SU-DHL-6 (cell line): ENCODE measurements around the gene ITFG1.

Experiments used
- H2AFZ ChIP-seq: fragments of 200-600 bp; sonication (generic); 2 replicates; pipeline ENCODE4 v1.6.1; 2014; ENCODE audit warnings: low read depth, mild to moderate bottlenecking, moderate library complexity, mixed read lengths, antibody characterized with exemption, low read length; ENCODE audit not compliant: severe bottlenecking
- H3F3A ChIP-seq: fragments of 200-600 bp; shearing (Covaris generic); 2 replicates; pipeline ENCODE4 v1.6.0; 2016; ENCODE audit warnings: antibody characterized with exemption, mild to moderate bottlenecking; ENCODE audit not compliant: insufficient read depth
- H3K27ac ChIP-seq: fragments of 200-600 bp; sonication (generic); 2 replicates; pipeline ENCODE4 v1.5.1; 2016; ENCODE audit warnings: low read depth, mild to moderate bottlenecking, low read length, moderate library complexity, mixed read lengths
- H3K27me3 ChIP-seq: fragments of 200-600 bp; sonication (generic), shearing (Covaris generic); 2 replicates; pipeline ENCODE4 v1.6.0; 2014; ENCODE audit warnings: mild to moderate bottlenecking, low read length
- H3K36me3 ChIP-seq: fragments of 200-600 bp; sonication (generic); 2 replicates; pipeline ENCODE4 v1.6.1; 2014; ENCODE audit warnings: mild to moderate bottlenecking, low read length, mixed read lengths
- H3K4me2 ChIP-seq: fragments of 300-600, 200-600 bp; shearing (Covaris generic), sonication (generic); 2 replicates; pipeline ENCODE4 v1.6.0; 2014; ENCODE audit warnings: low read length, low read depth, mild to moderate bottlenecking; ENCODE audit not compliant: poor library complexity, severe bottlenecking
- H3K4me3 ChIP-seq: fragments of 200-600 bp; sonication (generic); 2 replicates; pipeline ENCODE4 v1.5.1; 2014; ENCODE audit warnings: antibody characterized with exemption, low read length, mild to moderate bottlenecking, mixed read lengths; ENCODE audit not compliant: insufficient read depth, poor library complexity, severe bottlenecking
- H3K79me2 ChIP-seq: fragments of 200-600 bp; sonication (generic); 2 replicates; pipeline ENCODE4 v1.6.1; 2014; ENCODE audit warnings: mild to moderate bottlenecking, low read length, moderate library complexity; ENCODE audit not compliant: insufficient read depth
- H3K9ac ChIP-seq: fragments of 200-600 bp; sonication (generic); 2 replicates; pipeline ENCODE4 v1.7.0; 2014; ENCODE audit warnings: mild to moderate bottlenecking, low read length
- H3K9me2 ChIP-seq: fragments of 200-600 bp; sonication (generic); replicated peaks from 2 replicates; pipeline ENCODE4 v1.6.1; 2014; ENCODE audit warnings: low read length; ENCODE audit not compliant: insufficient read depth
- H3K9me3 ChIP-seq: fragments of 200-600 bp; sonication (generic); 2 replicates; pipeline ENCODE4 v1.6.1; 2014; ENCODE audit warnings: low read length, mixed read lengths; ENCODE audit not compliant: insufficient read depth
- H4K20me1 ChIP-seq: fragments of 200-600 bp; sonication (generic); 2 replicates; pipeline ENCODE4 v1.6.1; 2014; ENCODE audit warnings: low read depth, mild to moderate bottlenecking, antibody characterized with exemption, low read length, moderate library complexity, mixed read lengths
- EZH2phosphoT487 ChIP-seq: fragments of 200-600 bp; sonication (generic), shearing (Covaris generic); conservative IDR thresholded peaks from 2 replicates; pipeline ENCODE4 v1.6.1; 2018; ENCODE audit warnings: mild to moderate bottlenecking, antibody characterized with exemption, low read length, moderate library complexity, mixed read lengths
- TF ChIP-seq, protein P1 (sequence below): fragments of 200-600 bp; sonication (generic); IDR thresholded peaks from one replicate; pipeline ENCODE4 v1.5.1; 2017; ENCODE audit warnings: antibody characterized with exemption, mild to moderate bottlenecking, low read length, moderate library complexity; ENCODE audit not compliant: insufficient read depth, poor library complexity, severe bottlenecking

The ITFG1 gene

DNA sequence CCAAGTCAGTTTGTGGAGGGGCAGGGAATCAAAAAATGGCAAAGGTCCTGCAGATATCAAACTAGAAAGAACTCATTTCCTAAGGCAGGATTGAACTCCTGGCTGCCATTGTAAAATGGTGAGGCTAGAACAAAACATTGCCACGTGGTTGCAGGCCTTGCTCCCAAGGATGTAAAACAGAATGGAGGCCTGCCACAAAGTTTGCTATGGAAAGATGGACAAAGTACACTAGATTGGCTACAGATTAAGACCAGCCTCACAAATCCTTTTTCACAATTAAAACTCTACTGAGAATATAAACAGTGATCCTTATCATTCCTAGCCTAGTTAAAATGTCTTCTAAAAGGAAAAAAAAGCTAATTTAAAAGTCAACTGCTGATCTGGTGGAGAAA is 31.2 kb upstream of the ITFG1 start:
- Histone ChIP-seq H3K9me2 (no peaks in the 10 kb centered on the region), H3K9me3 (no peaks in the 10 kb centered on the region), H3F3A (peaks cover 33% of the 10 kb centered on the region), H3K9ac (peak overlapping the region; percentile 61), H3K27me3 (no peaks in the 10 kb centered on the region), H3K4me2 (peak overlapping the region; percentile 96), H3K36me3 (peaks cover 3% of the 10 kb centered on the region; the same call in 1 of the 2 replicates), H3K27ac (peak overlapping the region; percentile 100), H4K20me1 (no peaks in the 10 kb centered on the region), H2AFZ (no peak overlapping the region), H3K79me2 (peaks cover 42% of the 10 kb centered on the region; the same call in 1 of the 2 replicates), H3K4me3 (peak overlapping the region; percentile 46)
- TF ChIP-seq, protein P1, sequence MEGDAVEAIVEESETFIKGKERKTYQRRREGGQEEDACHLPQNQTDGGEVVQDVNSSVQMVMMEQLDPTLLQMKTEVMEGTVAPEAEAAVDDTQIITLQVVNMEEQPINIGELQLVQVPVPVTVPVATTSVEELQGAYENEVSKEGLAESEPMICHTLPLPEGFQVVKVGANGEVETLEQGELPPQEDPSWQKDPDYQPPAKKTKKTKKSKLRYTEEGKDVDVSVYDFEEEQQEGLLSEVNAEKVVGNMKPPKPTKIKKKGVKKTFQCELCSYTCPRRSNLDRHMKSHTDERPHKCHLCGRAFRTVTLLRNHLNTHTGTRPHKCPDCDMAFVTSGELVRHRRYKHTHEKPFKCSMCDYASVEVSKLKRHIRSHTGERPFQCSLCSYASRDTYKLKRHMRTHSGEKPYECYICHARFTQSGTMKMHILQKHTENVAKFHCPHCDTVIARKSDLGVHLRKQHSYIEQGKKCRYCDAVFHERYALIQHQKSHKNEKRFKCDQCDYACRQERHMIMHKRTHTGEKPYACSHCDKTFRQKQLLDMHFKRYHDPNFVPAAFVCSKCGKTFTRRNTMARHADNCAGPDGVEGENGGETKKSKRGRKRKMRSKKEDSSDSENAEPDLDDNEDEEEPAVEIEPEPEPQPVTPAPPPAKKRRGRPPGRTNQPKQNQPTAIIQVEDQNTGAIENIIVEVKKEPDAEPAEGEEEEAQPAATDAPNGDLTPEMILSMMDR, result no peak
- TF ChIP-seq EZH2phosphoT487, result no peak

- peak overlapping the region; percentile 100 for H3K27ac ChIP-seq
- peaks cover 32% of the 10 kb centered on the region; the same call in 1 of the 2 replicates for H3K79me2 ChIP-seq
- H3K9me3 ChIP-seq, result no peaks in the 10 kb centered on the region
Measured at GRCh38 chr16:47490471-47490870, 29.6 kb upstream of the ITFG1 start.

GRCh38 chr16:47488051-47488450 is 27.2 kb upstream of the ITFG1 start:
- H3K9ac ChIP-seq, result no peak overlapping the region
- no peaks in the 10 kb centered on the region for H3K9me3 ChIP-seq
- TF ChIP-seq, protein P1, result no peak
- no peak for TF ChIP-seq EZH2phosphoT487

More at GRCh38 chr16:47490471-47490870, 29.6 kb upstream of the ITFG1 start:
- Histone ChIP-seq H3K9me2 (no peaks in the 10 kb centered on the region), H3F3A (peaks cover 33% of the 10 kb centered on the region), H3K27me3 (no peaks in the 10 kb centered on the region), H3K36me3 (peaks cover 3% of the 10 kb centered on the region; the same call in 1 of the 2 replicates), H3K4me2 (peak overlapping the region; percentile 96), H3K4me3 (no peak overlapping the region), H3K9ac (no peak overlapping the region), H2AFZ (no peak overlapping the region), H4K20me1 (no peaks in the 10 kb centered on the region)
- TF ChIP-seq EZH2phosphoT487, result no peak
- TF ChIP-seq, protein P1, result no peak

More at GRCh38 chr16:47488051-47488450, 27.2 kb upstream of the ITFG1 start:
- peaks cover 3% of the 10 kb centered on the region; the same call in 1 of the 2 replicates for H3K36me3 ChIP-seq
- H3K27ac ChIP-seq, result no peak overlapping the region
- no peaks in the 10 kb centered on the region for H3K9me2 ChIP-seq
- H3F3A ChIP-seq, result peaks cover 22% of the 10 kb centered on the region
- peaks cover 33% of the 10 kb centered on the region; the same call in 1 of the 2 replicates for H3K79me2 ChIP-seq
- no peaks in the 10 kb centered on the region for H3K27me3 ChIP-seq
- H3K4me2 ChIP-seq, result no peak overlapping the region
- no peak overlapping the region for H3K4me3 ChIP-seq
- no peak overlapping the region for H2AFZ ChIP-seq
- no peaks in the 10 kb centered on the region for H4K20me1 ChIP-seq
